ENCODE measurements around the gene CXCL12.

Gene CXCL12

GRCh38 chr10:44377651-44378310 is 7.1 kb downstream of the CXCL12 start:
- Histone ChIP-seq H3K9me3 (ENCODE audit: severe bottlenecking) (no peaks in the 10 kb centered on the region), H3K36me3 (no peaks in the 10 kb centered on the region), H3K27ac (no peak overlapping the region), H3K27me3 (ENCODE audit: insufficient read depth, low read depth, severe bottlenecking) (peaks cover 91% of the 10 kb centered on the region), H3K4me3 (ENCODE audit: low read depth, low read length) (no peak overlapping the region)
- no peak for DNase-seq
- no peak for TF ChIP-seq CTCF (IDR thresholded peaks at IDR 0.05; ENCODE audit: low read depth, low read length)

GRCh38 chr10:44376472-44377099 is 8.3 kb downstream of the CXCL12 start:
- DNase-seq, result no peak
- Histone ChIP-seq H3K27me3 (ENCODE audit: insufficient read depth, low read depth, severe bottlenecking) (peaks cover 87% of the 10 kb centered on the region), H3K4me3 (ENCODE audit: low read depth, low read length) (no peak overlapping the region), H3K27ac (no peak overlapping the region), H3K36me3 (no peaks in the 10 kb centered on the region), H3K9me3 (ENCODE audit: severe bottlenecking) (no peaks in the 10 kb centered on the region)
- TF ChIP-seq CTCF (IDR thresholded peaks at IDR 0.05; ENCODE audit: low read depth, low read length), result no peak

- no peak overlapping the region for H3K4me3 ChIP-seq (ENCODE audit: low read depth, low read length)
- DNase-seq, result no peak
- no peak for TF ChIP-seq CTCF (IDR thresholded peaks at IDR 0.05; ENCODE audit: low read depth, low read length)
- no peaks in the 10 kb centered on the region for H3K36me3 ChIP-seq
- no peak overlapping the region for H3K27ac ChIP-seq
- peaks cover 82% of the 10 kb centered on the region for H3K27me3 ChIP-seq (ENCODE audit: insufficient read depth, low read depth, severe bottlenecking)
- H3K9me3 ChIP-seq (ENCODE audit: severe bottlenecking), result no peaks in the 10 kb centered on the region
Observed at GRCh38 chr10:44374155-44374554, 10.7 kb downstream of the CXCL12 start.

GRCh38 chr10:44373341-44373995 is 11.4 kb downstream of the CXCL12 start:
- TF ChIP-seq CTCF (IDR thresholded peaks at IDR 0.05; ENCODE audit: low read depth, low read length), result no peak
- H3K27me3 ChIP-seq (ENCODE audit: insufficient read depth, low read depth, severe bottlenecking), result peaks cover 82% of the 10 kb centered on the region
- H3K4me3 ChIP-seq (ENCODE audit: low read depth, low read length), result no peak overlapping the region

GRCh38 chr10:44372181-44372580 is 12.7 kb downstream of the CXCL12 start:
- H3K27me3 ChIP-seq (ENCODE audit: insufficient read depth, low read depth, severe bottlenecking), result peaks cover 78% of the 10 kb centered on the region
- no peak overlapping the region for H3K27ac ChIP-seq
- TF ChIP-seq CTCF (IDR thresholded peaks at IDR 0.05; ENCODE audit: low read depth, low read length), result no peak
- DNase-seq, result no peak
- H3K36me3 ChIP-seq, result no peaks in the 10 kb centered on the region
- H3K4me3 ChIP-seq (ENCODE audit: low read depth, low read length), result no peak overlapping the region
- no peaks in the 10 kb centered on the region for H3K9me3 ChIP-seq (ENCODE audit: severe bottlenecking)

More at GRCh38 chr10:44373341-44373995, 11.4 kb downstream of the CXCL12 start:
- no peaks in the 10 kb centered on the region for H3K9me3 ChIP-seq (ENCODE audit: severe bottlenecking)
- DNase-seq, result no peak
- no peak overlapping the region for H3K27ac ChIP-seq
- H3K36me3 ChIP-seq, result no peaks in the 10 kb centered on the region
